Mammary epithelial cell (primary cell): ENCODE measurements around the gene SPECC1L.
"Not testable (repeated sequence)": the region's sequence is repeated elsewhere in the genome, so short reads cannot be mapped to it uniquely, and the experiment has no call there.

ENCODE experiments used
- CTCF ChIP-seq, 2 donors: IDR thresholded peaks in 1 of 2; conservative IDR thresholded peaks in 1 of 2; 2 replicates each; pipeline ENCODE4 v1.5.1; 2011 to 2012; ENCODE audit warnings: inconsistent platforms in 2 of 2, low read length in 2 of 2, mild to moderate bottlenecking in 2 of 2, control low read depth in 1 of 2, low read depth in 1 of 2; ENCODE audit not compliant: insufficient read depth in 1 of 2; ENCODE audit errors: extremely low read depth in 1 of 2
- EZH2 ChIP-seq: IDR thresholded peaks from 2 replicates; pipeline ENCODE4 v1.6.1; 2012; ENCODE audit warnings: low read length, inconsistent platforms, borderline replicate concordance

- not testable (repeated sequence) for TF ChIP-seq EZH2; CTCF (conservative IDR thresholded peaks at IDR 0.05 in 1 of 2, IDR thresholded peaks at IDR 0.05 in 1 of 2; ENCODE audit: extremely low read depth in 1 of 2, insufficient read depth in 1 of 2, low read depth in 1 of 2, low read length in 2 of 2)
These were observed 21.2 kb upstream of the SPECC1L start for GRCh38 chr22:24249413-24249812.
